ES-I3 (cell line): ENCODE measurements around the gene FGD4.

Source experiments
- H3K36me3 ChIP-seq: 2 replicates; pipeline ENCODE4 v1.6.1; 2013; ENCODE audit warnings: mild to moderate bottlenecking, low read length, control low read depth, moderate library complexity; ENCODE audit not compliant: insufficient read depth
- H3K4me1 ChIP-seq: 2 replicates; pipeline ENCODE4 v1.6.1; 2013; ENCODE audit warnings: mild to moderate bottlenecking, control low read depth, low read length; ENCODE audit not compliant: insufficient read depth
- H3K9ac ChIP-seq: 2 replicates; pipeline ENCODE4 v1.6.1; 2013; ENCODE audit warnings: low read depth, mild to moderate bottlenecking, low read length, moderate library complexity
- H3K9me3 ChIP-seq: 2 replicates; pipeline ENCODE4 v1.6.1; 2013; ENCODE audit warnings: mild to moderate bottlenecking, low read length, moderate library complexity; ENCODE audit not compliant: control insufficient read depth, insufficient read depth

The FGD4 gene

GRCh38 chr12:32395026-32395425, 4.3 kb upstream of the FGD4 start:
- 0 out of 2 replicates have a peak, but pooled peaks cover 7% of the 10 kb centered on the region for H3K4me1 ChIP-seq
- H3K9ac ChIP-seq, result no peak overlapping the region
- no peaks in the 10 kb centered on the region for H3K9me3 ChIP-seq
- H3K36me3 ChIP-seq, result no peaks in the 10 kb centered on the region

DNA sequence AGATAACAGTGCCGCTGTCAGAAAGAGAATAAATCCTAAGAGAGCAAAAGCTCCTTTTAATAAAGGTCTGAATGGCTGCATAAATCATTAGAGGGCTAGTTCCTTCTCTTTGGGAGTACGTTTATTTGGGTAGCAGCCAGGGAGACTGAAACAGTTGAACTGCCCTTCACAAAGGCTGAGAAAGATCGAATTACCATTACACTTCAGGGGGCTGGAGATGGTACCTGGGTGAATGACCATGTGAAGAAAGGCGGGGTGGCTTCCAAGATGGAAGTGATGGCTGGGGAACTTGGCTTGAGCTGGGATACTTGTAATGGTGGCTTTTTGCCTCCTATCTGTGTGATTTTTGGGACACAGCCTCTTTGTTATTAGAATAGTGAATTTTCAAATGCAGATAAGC, 1.7 kb upstream of the FGD4 start:
- H3K4me1 ChIP-seq, result 0 out of 2 replicates have a peak, but pooled peaks cover 7% of the 10 kb centered on the region
- H3K9ac ChIP-seq, result peak overlapping the region; percentile 92; the same call in 1 of the 2 replicates
- no peaks in the 10 kb centered on the region for H3K9me3 ChIP-seq
- H3K36me3 ChIP-seq, result no peaks in the 10 kb centered on the region

- Histone ChIP-seq H3K9me3 (no peaks in the 10 kb centered on the region), H3K9ac (peak overlapping the region; percentile 92), H3K4me1 (peaks cover 11% of the 10 kb centered on the region; the same call in 1 of the 2 replicates), H3K36me3 (no peaks in the 10 kb centered on the region)
These were observed 1.2 kb upstream of the FGD4 start for GRCh38 chr12:32398181-32398580.

GRCh38 chr12:32398816-32399369, 465 bp upstream of the FGD4 start:
- Histone ChIP-seq H3K4me1 (peaks cover 12% of the 10 kb centered on the region; the same call in 1 of the 2 replicates), H3K9me3 (no peaks in the 10 kb centered on the region), H3K36me3 (no peaks in the 10 kb centered on the region), H3K9ac (peak overlapping the region; percentile 92)

DNA sequence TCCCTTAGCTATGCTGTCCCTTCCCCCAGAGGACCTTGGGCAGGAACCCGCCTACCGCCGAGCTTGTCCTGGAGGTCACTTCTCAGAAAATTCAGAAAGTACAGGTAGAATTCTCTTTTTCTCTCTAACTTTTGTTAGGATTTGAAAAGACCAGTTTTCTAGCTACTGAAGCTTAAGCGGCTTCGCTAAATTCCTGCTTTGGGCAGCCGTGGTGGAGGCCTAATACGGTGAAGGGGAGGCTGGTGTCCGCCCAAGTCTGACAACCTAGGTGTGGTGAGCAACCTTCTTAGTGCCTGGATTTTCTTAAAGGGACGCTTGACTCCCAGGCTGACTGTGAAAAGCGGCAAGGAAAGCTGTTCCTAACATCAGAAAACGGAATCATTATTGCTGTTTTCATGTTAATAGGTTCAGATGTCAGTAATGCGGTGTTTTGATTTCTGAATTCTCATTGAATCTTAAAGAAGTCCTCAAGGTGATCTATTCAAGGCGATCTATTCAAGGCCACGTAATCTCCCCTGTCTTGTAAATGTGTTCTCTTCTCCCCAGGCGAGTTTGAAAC, 835 bp downstream of the FGD4 start:
- Histone ChIP-seq H3K9me3 (no peaks in the 10 kb centered on the region), H3K9ac (peak overlapping the region; percentile 92), H3K4me1 (peaks cover 12% of the 10 kb centered on the region; the same call in 1 of the 2 replicates), H3K36me3 (no peaks in the 10 kb centered on the region)

DNA sequence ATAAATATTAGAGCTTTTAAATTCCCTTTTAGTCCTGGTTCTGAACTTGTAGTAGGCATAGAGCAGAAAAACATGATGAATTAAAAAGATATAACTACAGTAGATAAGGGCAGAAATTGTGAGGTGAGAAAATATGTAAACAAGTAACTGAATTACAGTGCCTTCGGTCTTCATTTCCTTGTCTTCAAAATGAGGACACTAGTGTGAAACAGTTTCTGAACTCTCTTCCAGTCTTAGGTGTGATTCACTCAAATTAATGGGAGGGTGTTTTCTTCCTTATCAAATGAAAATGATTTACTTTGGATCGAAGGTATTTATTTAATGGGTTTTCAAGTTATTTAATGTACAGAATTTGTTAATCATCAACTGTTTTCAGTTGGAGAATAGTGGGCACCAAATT, 1.5 kb downstream of the FGD4 start:
- H3K4me1 ChIP-seq, result peaks cover 12% of the 10 kb centered on the region; the same call in 1 of the 2 replicates
- H3K36me3 ChIP-seq, result no peaks in the 10 kb centered on the region
- no peaks in the 10 kb centered on the region for H3K9me3 ChIP-seq
- peak overlapping the region; percentile 92 for H3K9ac ChIP-seq

DNA sequence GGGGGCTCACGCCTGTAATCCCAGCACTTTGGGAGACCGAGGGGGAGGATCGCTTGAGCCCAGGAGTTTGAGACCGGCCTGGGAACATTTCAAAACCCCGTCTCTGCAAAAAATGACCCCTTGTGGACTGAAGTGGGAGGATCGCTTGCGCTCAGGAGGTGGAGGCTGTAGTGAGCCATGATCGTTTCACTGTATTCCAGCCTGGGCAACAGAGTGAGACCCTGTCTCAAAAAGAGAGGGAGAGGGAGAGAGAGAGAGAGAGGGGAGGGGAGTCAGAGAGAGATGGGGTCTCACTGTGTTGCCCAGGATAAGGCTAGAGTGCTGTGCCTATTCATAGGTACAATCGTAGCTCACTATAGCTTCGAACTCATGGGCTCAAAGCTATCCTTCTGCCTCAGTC, 2.8 kb downstream of the FGD4 start:
- Histone ChIP-seq H3K9ac (no peak overlapping the region), H3K36me3 (no peaks in the 10 kb centered on the region), H3K9me3 (no peaks in the 10 kb centered on the region), H3K4me1 (peaks cover 12% of the 10 kb centered on the region; the same call in 1 of the 2 replicates)

GRCh38 chr12:32402946-32403345, 3.6 kb downstream of the FGD4 start:
- Histone ChIP-seq H3K9ac (no peak overlapping the region), H3K4me1 (peaks cover 8% of the 10 kb centered on the region; the same call in 1 of the 2 replicates), H3K36me3 (no peaks in the 10 kb centered on the region), H3K9me3 (no peaks in the 10 kb centered on the region)

- Histone ChIP-seq H3K36me3 (no peaks in the 10 kb centered on the region; the same call in 1 of the 2 replicates), H3K4me1 (peaks cover 6% of the 10 kb centered on the region; the same call in 1 of the 2 replicates), H3K9ac (no peak overlapping the region), H3K9me3 (no peaks in the 10 kb centered on the region)
These were observed 8.4 kb downstream of the FGD4 start for GRCh38 chr12:32407795-32408194.

- Histone ChIP-seq H3K9me3 (no peaks in the 10 kb centered on the region), H3K9ac (no peak overlapping the region), H3K36me3 (no peaks in the 10 kb centered on the region; the same call in 1 of the 2 replicates), H3K4me1 (peaks cover under 1% of the 10 kb centered on the region; the same call in 1 of the 2 replicates)
These were observed 14.1 kb downstream of the FGD4 start for GRCh38 chr12:32413412-32413811.

DNA sequence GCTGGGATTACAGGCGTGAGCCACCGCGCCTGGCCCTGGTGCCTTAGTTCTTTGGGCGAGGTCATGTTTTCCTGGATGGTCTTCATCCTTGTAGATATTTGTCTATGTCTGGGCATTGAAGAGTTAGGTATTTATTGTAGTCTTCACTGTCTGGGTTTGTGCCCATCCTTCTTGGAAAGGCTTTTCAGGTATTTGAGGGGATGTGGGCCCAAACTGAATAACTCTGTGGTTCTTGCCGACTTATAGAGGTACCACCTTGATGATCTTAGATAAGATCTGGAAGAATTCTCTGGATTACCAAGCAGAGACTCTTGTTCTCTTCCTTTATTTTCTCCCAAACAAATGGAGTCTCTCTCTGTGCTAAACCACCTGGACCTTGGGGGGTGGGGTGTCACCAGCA, 18.9 kb downstream of the FGD4 start:
- Histone ChIP-seq H3K9me3 (no peaks in the 10 kb centered on the region; the same call in 1 of the 2 replicates), H3K9ac (no peak overlapping the region), H3K36me3 (peaks cover 5% of the 10 kb centered on the region; the same call in 1 of the 2 replicates), H3K4me1 (peaks cover 16% of the 10 kb centered on the region)

- Histone ChIP-seq H3K36me3 (peaks cover 5% of the 10 kb centered on the region; the same call in 1 of the 2 replicates), H3K9ac (no peak overlapping the region)
These were observed 19.7 kb downstream of the FGD4 start for GRCh38 chr12:32418903-32419519.

GRCh38 chr12:32419520-32419960, 20.2 kb downstream of the FGD4 start:
- peaks cover 5% of the 10 kb centered on the region; the same call in 1 of the 2 replicates for H3K36me3 ChIP-seq
- H3K9me3 ChIP-seq, result no peaks in the 10 kb centered on the region; the same call in 1 of the 2 replicates
- peaks cover 16% of the 10 kb centered on the region for H3K4me1 ChIP-seq
- no peak overlapping the region for H3K9ac ChIP-seq

More at GRCh38 chr12:32418903-32419519, 19.7 kb downstream of the FGD4 start:
- H3K9me3 ChIP-seq, result no peaks in the 10 kb centered on the region; the same call in 1 of the 2 replicates
- peaks cover 16% of the 10 kb centered on the region for H3K4me1 ChIP-seq

GRCh38 chr12:32420356-32420755, 21.0 kb downstream of the FGD4 start:
- H3K9me3 ChIP-seq, result no peaks in the 10 kb centered on the region; the same call in 1 of the 2 replicates
- H3K36me3 ChIP-seq, result peaks cover 5% of the 10 kb centered on the region; the same call in 1 of the 2 replicates
- no peak overlapping the region for H3K9ac ChIP-seq
- H3K4me1 ChIP-seq, result peaks cover 16% of the 10 kb centered on the region
